Measurements from ENCODE around the gene KCTD15. TPM values are rescaled to one million over a fixed set of nuclear protein-coding genes. Genes with fewer than 3 reads are reported as not detected.

Gene KCTD15
- polyA plus RNA-seq, 3 donors = 1.6 to 43.2 (median 2.1) TPM

DNA sequence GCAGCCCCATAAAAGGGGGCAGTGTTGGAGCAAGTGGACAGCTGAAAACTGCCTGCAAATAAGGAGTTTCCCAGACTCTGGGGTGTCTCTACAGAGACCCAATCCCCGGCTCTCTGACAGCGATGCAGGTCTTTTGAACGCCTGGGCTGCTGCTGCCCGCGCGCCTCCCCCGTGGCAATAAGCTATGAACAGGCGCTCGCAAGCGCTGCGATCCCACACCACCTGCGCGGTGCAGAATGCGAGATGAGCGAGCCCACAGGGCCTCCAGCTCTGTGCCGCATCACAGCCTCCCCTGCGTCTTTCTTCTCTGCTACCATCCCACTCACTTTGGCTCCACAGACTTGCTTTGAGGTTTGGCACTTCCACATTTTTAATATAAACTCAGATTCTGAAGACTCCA is 62.3 kb downstream of the KCTD15 start:
- DNase-seq = no peak
- Mint-ChIP-seq H3K36me3 (no peaks in the 10 kb centered on the region), H3K4me1 (no peaks in the 10 kb centered on the region), H3K27ac (no peak overlapping the region), H3K27me3 (ENCODE audit: low read depth in 3 of 3) (peaks cover 4 to 24% (median 5%) of the 10 kb centered on the region in 3 donors), H3K4me3 (no peak overlapping the region), H3K9me3 (peaks cover 0 to 1% (median 0%) of the 10 kb centered on the region in 7 donors)
- no peaks in the 10 kb centered on the region for H3K27me3 ChIP-seq (ENCODE audit: control insufficient read depth in 2 of 2, insufficient read depth in 2 of 2, low read length in 2 of 2)
- H3K4me1 ChIP-seq (ENCODE audit: control insufficient read depth in 1 of 2, insufficient read depth in 2 of 2, low read length in 2 of 2) = no peaks in the 10 kb centered on the region
- no peaks in the 10 kb centered on the region for H3K9me3 ChIP-seq (replicated peaks in 1 of 2; ENCODE audit: control insufficient read depth in 1 of 2, insufficient read depth in 1 of 2, low read length in 2 of 2)
- no peak overlapping the region for H3K4me3 ChIP-seq (replicated peaks in 1 of 3; ENCODE audit: low read depth in 2 of 3, low read length in 3 of 3)
- H3K9ac ChIP-seq (ENCODE audit: insufficient read depth, low read length, poor library complexity, severe bottlenecking) = no peak overlapping the region
- no peaks in the 10 kb centered on the region for H3K36me3 ChIP-seq (replicated peaks in 1 of 2; ENCODE audit: control insufficient read depth in 1 of 2, insufficient read depth in 2 of 2, low read length in 2 of 2)
- TF ChIP-seq, protein P1, sequence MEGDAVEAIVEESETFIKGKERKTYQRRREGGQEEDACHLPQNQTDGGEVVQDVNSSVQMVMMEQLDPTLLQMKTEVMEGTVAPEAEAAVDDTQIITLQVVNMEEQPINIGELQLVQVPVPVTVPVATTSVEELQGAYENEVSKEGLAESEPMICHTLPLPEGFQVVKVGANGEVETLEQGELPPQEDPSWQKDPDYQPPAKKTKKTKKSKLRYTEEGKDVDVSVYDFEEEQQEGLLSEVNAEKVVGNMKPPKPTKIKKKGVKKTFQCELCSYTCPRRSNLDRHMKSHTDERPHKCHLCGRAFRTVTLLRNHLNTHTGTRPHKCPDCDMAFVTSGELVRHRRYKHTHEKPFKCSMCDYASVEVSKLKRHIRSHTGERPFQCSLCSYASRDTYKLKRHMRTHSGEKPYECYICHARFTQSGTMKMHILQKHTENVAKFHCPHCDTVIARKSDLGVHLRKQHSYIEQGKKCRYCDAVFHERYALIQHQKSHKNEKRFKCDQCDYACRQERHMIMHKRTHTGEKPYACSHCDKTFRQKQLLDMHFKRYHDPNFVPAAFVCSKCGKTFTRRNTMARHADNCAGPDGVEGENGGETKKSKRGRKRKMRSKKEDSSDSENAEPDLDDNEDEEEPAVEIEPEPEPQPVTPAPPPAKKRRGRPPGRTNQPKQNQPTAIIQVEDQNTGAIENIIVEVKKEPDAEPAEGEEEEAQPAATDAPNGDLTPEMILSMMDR (IDR thresholded peaks at IDR 0.05) = no peak
- H3K4me2 ChIP-seq (replicated peaks; ENCODE audit: extremely low read depth, low read length, poor library complexity, severe bottlenecking) = no peak overlapping the region
- H4K20me1 ChIP-seq (ENCODE audit: insufficient read depth, low read length) = no peaks in the 10 kb centered on the region
- WGBS (ENCODE audit: insufficient coverage) = 78% methylated on average over 17 of the region's 17 CpGs
- H2AFZ ChIP-seq (ENCODE audit: insufficient read depth, low read depth, low read length, poor library complexity, severe bottlenecking) = no peak overlapping the region
- H3K27ac ChIP-seq (ENCODE audit: low read depth in 1 of 2, low read length in 2 of 2) = no peak overlapping the region
- no peaks in the 10 kb centered on the region for H3K79me2 ChIP-seq (ENCODE audit: insufficient read depth, low read length)
- intact Hi-C loops (cut with micrococcal nuclease) = no loop called here

DNA sequence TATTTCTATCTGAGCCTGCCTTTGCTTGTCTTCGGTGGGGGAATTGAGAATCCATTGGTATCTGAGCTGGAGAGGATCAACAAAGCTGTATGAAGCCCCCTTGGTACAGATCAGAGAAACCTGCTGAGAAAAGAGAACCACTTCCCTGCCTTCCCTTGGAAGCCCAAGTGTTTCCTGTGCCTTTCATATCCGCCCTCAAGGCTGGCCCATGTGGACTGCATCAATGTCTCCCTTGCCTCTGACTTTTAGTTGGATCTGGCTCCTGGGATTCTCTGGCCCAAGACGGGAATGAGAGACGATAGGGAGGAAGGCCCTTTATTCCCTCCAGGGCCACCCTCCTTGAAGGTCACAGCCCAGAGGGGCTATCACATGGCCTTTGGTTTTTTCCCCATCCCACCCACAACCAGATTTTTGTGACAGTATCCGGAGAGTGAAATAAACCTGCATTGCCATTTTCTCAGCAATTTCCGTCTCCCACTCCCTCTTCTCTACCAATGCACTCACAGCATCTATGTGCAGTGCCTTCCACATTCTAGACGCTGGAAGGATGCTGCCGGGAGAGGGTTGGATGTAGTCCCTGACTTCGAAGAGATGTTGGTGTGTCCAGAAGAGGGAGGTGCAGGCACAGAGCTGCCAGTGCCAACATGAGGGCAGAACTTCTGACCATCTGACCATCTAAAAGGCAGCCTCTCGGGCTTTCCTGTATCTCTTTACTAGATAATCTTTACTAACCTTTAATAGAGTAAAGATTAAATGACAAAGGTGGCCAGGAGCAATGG is 63.8 kb downstream of the KCTD15 start:
- peak overlapping the region in 1 of 7 donors; percentile 1 for H3K27ac Mint-ChIP-seq
- no peak for DNase-seq
- H3K9me3 Mint-ChIP-seq = peaks cover 0 to 1% (median 0%) of the 10 kb centered on the region in 7 donors
- WGBS (ENCODE audit: insufficient coverage) = 100% methylated on average over 2 of the region's 10 CpGs
- Histone ChIP-seq H3K79me2 (ENCODE audit: insufficient read depth, low read length) (no peaks in the 10 kb centered on the region), H3K27ac (ENCODE audit: low read depth in 1 of 2, low read length in 2 of 2) (no peak overlapping the region), H3K27me3 (ENCODE audit: control insufficient read depth in 2 of 2, insufficient read depth in 2 of 2, low read length in 2 of 2) (no peaks in the 10 kb centered on the region), H3K4me2 (replicated peaks; ENCODE audit: extremely low read depth, low read length, poor library complexity, severe bottlenecking) (no peak overlapping the region), H4K20me1 (ENCODE audit: insufficient read depth, low read length) (no peaks in the 10 kb centered on the region), H3K36me3 (replicated peaks in 1 of 2; ENCODE audit: control insufficient read depth in 1 of 2, insufficient read depth in 2 of 2, low read length in 2 of 2) (no peaks in the 10 kb centered on the region), H3K9me3 (replicated peaks in 1 of 2; ENCODE audit: control insufficient read depth in 1 of 2, insufficient read depth in 1 of 2, low read length in 2 of 2) (no peaks in the 10 kb centered on the region), H3K9ac (ENCODE audit: insufficient read depth, low read length, poor library complexity, severe bottlenecking) (no peak overlapping the region), H3K4me1 (ENCODE audit: control insufficient read depth in 1 of 2, insufficient read depth in 2 of 2, low read length in 2 of 2) (no peaks in the 10 kb centered on the region), H3K4me3 (replicated peaks in 1 of 3; ENCODE audit: low read depth in 2 of 3, low read length in 3 of 3) (no peak overlapping the region), H2AFZ (ENCODE audit: insufficient read depth, low read depth, low read length, poor library complexity, severe bottlenecking) (no peak overlapping the region)
- no peaks in the 10 kb centered on the region for H3K4me1 Mint-ChIP-seq
- H3K27me3 Mint-ChIP-seq (ENCODE audit: low read depth in 3 of 3) = peaks cover 3 to 24% (median 4%) of the 10 kb centered on the region in 3 donors
- intact Hi-C loops (cut with micrococcal nuclease) = no loop called here
- H3K36me3 Mint-ChIP-seq = no peaks in the 10 kb centered on the region
- TF ChIP-seq, protein P1 (IDR thresholded peaks at IDR 0.05) = no peak
- no peak overlapping the region for H3K4me3 Mint-ChIP-seq
